BE2C (cell line): ENCODE data around the gene DENND4C.

Experiments
- DNase-seq: peaks from one replicate; pipeline ENCODE4 v3.0.0-alpha.2; 2020
- H3K27me3 ChIP-seq: fragments of 250-450 bp; sonication (Bioruptor Pico); 2 replicates; pipeline ENCODE4 v1.5.1; 2020; ENCODE audit warnings: mild to moderate bottlenecking
- H3K36me3 ChIP-seq: fragments of 250-450 bp; sonication (Bioruptor Pico); 2 replicates; pipeline ENCODE4 v1.5.1; 2020; ENCODE audit warnings: mild to moderate bottlenecking
- H3K4me1 ChIP-seq: fragments of 250-450 bp; sonication (Bioruptor Pico); 2 replicates; pipeline ENCODE4 v1.5.1; 2020
- H3K4me3 ChIP-seq: 2 replicates; pipeline ENCODE4 v1.5.1; 2011; ENCODE audit warnings: low read depth, low read length
- H3K9me3 ChIP-seq: fragments of 250-450 bp; sonication (Bioruptor Pico); 2 replicates; pipeline ENCODE4 v1.5.1; 2020
- CTCF ChIP-seq: IDR thresholded peaks from 2 replicates; pipeline ENCODE4 v1.5.1; 2012; ENCODE audit warnings: mild to moderate bottlenecking, low read depth, low read length

DENND4C gene

DNA sequence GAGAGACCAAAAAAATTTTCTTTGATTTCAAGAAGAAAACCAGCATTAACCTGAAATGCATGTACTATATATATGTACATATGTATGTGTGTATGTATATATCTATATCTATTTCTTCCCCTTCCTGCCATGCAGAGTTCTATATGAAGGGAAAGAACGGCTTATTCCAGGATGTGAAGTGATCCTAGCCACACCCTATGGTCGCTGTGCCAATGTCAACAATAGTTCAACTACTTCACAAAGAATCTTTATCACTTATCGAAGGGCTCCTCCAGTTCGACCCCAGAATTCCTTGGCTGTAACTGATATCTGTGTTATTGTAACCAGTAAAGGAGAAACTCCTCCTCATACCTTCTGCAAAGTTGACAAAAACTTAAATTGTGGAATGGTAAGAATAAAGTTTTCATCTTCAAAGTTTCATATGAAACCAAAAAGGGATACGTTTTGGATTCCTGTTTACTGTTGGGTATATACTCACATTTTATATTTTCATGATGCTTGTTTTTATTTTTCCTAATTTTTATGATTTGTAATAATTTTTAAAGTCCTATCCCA lies 56.2 kb downstream of the DENND4C start:
- no peaks in the 10 kb centered on the region for H3K27me3 ChIP-seq
- H3K4me1 ChIP-seq: no peaks in the 10 kb centered on the region
- no peak for TF ChIP-seq CTCF
- no peak for DNase-seq
- H3K9me3 ChIP-seq: no peaks in the 10 kb centered on the region
- peaks cover 7% of the 10 kb centered on the region for H3K36me3 ChIP-seq
- no peak overlapping the region for H3K4me3 ChIP-seq

GRCh38 chr9:19288081-19288480 lies 57.6 kb downstream of the DENND4C start:
- Histone ChIP-seq H3K36me3 (peaks cover 10% of the 10 kb centered on the region), H3K4me1 (no peaks in the 10 kb centered on the region), H3K9me3 (no peaks in the 10 kb centered on the region), H3K27me3 (no peaks in the 10 kb centered on the region), H3K4me3 (no peak overlapping the region)
- TF ChIP-seq CTCF: no peak
- DNase-seq: no peak

- Histone ChIP-seq H3K9me3 (no peaks in the 10 kb centered on the region), H3K36me3 (peaks cover 10% of the 10 kb centered on the region), H3K4me3 (no peak overlapping the region), H3K27me3 (no peaks in the 10 kb centered on the region), H3K4me1 (no peaks in the 10 kb centered on the region)
- DNase-seq: no peak
- no peak for TF ChIP-seq CTCF
Measured at GRCh38 chr9:19290103-19290502, 59.6 kb downstream of the DENND4C start.

DNA sequence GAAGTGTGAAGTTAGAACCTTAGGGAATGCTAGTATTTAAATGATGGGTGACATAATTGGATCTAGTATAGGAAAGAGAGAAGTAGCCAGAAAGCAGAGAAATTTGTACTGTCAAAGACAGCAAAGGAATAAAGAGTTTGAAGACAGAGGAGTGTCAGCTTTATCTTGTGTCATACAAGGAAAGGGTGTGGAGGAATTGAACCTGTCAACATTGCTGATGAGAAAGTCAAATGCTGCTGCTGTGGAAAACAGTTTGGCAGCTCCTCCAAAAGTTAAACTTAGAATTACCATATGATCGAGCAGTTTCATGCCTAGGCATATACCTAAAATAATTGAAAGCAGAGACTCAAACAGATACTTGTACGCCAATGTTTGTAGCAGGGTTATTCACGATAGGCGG lies 63.7 kb downstream of the DENND4C start:
- Histone ChIP-seq H3K27me3 (no peaks in the 10 kb centered on the region), H3K9me3 (no peaks in the 10 kb centered on the region), H3K4me1 (no peaks in the 10 kb centered on the region), H3K4me3 (no peak overlapping the region), H3K36me3 (peaks cover 13% of the 10 kb centered on the region)
- TF ChIP-seq CTCF: no peak
- no peak for DNase-seq

DNA sequence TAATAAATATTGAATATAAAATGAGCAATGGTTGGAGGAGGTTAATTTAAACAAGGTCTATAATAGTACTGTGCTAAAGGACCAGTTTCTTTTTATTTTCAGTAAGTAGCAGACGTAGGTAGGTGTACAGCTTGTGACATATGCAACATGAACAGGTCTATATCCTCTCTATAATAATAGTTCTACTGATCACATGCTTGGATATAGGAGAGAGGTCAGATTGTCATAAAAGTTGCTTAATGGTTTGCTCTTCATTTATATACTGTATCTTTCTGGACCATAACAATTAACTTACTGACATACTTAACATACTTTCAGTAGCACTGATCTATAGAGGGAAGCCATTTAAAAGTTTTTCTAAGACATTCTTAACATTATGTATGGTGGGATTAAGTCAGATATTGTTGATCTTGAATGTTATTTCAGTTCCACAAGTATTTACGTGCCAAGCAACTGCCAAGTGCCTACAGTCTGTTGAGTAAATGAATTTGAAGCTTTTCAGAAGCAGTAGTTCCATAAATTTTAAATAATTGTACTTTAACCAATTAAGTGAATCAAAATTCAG lies 68.0 kb downstream of the DENND4C start:
- peaks cover 19% of the 10 kb centered on the region for H3K36me3 ChIP-seq
- no peak for TF ChIP-seq CTCF

DNA sequence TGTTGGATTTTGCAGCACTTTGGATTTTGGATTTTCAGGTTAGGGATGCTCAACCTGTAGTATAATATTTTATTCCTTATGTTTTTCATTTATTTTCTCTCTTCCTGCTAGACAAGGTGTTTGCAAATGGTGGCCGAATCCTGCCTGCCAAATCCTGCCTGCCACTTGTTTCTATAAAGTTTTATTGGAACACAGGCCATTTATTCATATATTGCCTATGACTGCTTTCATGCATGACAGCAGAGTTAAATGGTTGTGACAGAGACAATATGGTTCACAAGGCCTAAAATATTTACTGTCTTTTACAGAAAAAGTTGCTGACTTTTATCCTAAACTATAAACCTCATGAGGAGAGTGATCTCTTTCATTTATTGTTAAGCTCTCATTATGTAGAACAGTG lies 72.7 kb downstream of the DENND4C start:
- H3K36me3 ChIP-seq: peaks cover 17% of the 10 kb centered on the region
- no peaks in the 10 kb centered on the region for H3K4me1 ChIP-seq
- DNase-seq: no peak
- H3K9me3 ChIP-seq: no peaks in the 10 kb centered on the region
- H3K4me3 ChIP-seq: no peak overlapping the region
- TF ChIP-seq CTCF: no peak
- no peaks in the 10 kb centered on the region for H3K27me3 ChIP-seq

More for the DNA sequence above, 68.0 kb downstream of the DENND4C start:
- Histone ChIP-seq H3K27me3 (no peaks in the 10 kb centered on the region), H3K4me1 (no peaks in the 10 kb centered on the region), H3K9me3 (no peaks in the 10 kb centered on the region), H3K4me3 (no peak overlapping the region)
- no peak for DNase-seq
